Measurements from ENCODE around the gene MBD5.

Gene MBD5

GRCh38 chr2:148553332-148553887 lies 532.5 kb downstream of the MBD5 start:
- in situ Hi-C loops (cut with HindIII; ENCODE audit: low sequenced_read_pairs) = no loop called here
- H3K4me3 ChIP-seq (ENCODE audit: low read depth, low read length) = no peak overlapping the region
- DNase-seq (ENCODE audit: low read depth) = no peak
- no peak for TF ChIP-seq CTCF (IDR thresholded peaks at IDR 0.05; ENCODE audit: low read depth, low read length, missing control alignments)

GRCh38 chr2:148554459-148555247 lies 533.8 kb downstream of the MBD5 start:
- in situ Hi-C loops (cut with HindIII; ENCODE audit: low sequenced_read_pairs) = no loop called here
- no peak for DNase-seq (ENCODE audit: low read depth)
- TF ChIP-seq CTCF (IDR thresholded peaks at IDR 0.05; ENCODE audit: low read depth, low read length, missing control alignments) = no peak

DNA sequence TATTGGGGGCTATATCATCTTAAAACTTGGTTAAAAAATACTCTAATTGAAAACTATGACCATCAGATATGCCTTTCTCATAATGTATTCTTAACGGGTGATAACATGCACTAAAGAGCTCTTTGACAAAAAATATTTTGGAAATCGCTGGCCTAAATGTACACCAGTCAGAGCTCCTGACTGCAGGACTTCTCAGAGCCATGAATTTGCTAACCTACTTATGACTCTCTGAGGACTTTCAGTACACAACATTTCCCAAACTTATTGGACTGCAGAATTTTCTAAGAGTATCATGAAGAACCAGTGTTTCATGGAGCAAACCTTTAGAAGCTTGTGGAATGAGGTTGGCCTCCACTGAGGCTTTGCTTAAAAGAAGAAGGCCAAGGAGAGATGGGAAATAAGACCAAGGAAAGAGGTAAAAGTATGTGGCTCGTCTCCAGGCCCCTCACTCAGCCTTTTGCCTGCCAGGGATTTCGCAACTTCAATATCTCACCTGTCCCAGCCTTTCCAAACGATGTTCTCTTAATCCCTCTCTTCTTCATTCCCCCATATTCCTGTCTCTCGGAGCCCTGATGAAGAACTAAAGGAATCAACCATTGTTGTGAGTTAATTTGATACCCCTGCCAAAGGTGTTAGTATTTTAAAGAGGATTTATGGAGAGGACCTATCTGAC lies 534.9 kb downstream of the MBD5 start:
- no peak for TF ChIP-seq CTCF (IDR thresholded peaks at IDR 0.05; ENCODE audit: low read depth, low read length, missing control alignments)
- no peak for DNase-seq (ENCODE audit: low read depth)
- in situ Hi-C loops (cut with HindIII; ENCODE audit: low sequenced_read_pairs) = no loop called here
- H3K4me3 ChIP-seq (ENCODE audit: low read depth, low read length) = no peak overlapping the region

More at GRCh38 chr2:148554459-148555247, 533.8 kb downstream of the MBD5 start:
- no peak overlapping the region for H3K4me3 ChIP-seq (ENCODE audit: low read depth, low read length)

- in situ Hi-C loops (cut with HindIII; ENCODE audit: low sequenced_read_pairs) = no loop called here
- no peak for TF ChIP-seq CTCF (IDR thresholded peaks at IDR 0.05; ENCODE audit: low read depth, low read length, missing control alignments)
- DNase-seq (ENCODE audit: low read depth) = no peak
These were observed 537.0 kb downstream of the MBD5 start for GRCh38 chr2:148557844-148558436.

DNA sequence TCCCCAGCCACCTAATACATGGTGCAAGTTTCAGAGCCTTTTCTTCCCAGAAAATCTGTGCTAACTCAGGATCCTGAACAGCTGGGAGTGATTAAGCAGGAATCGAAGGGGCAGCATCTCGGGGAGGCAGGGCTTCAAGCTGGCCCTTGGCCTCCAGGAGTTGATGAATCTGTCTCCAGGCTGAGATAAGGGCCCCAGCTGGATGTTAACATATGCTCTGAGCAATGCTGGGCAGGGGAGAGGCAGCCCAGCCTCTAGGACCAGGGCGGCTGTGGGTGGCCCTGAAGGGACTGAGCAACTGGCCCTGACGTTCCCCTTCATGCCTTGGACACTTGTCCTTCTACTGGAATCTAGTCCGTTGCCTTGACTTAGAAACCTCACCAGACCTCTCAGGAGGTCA lies 539.6 kb downstream of the MBD5 start:
- TF ChIP-seq CTCF (IDR thresholded peaks at IDR 0.05; ENCODE audit: low read depth, low read length, missing control alignments) = no peak
- no peak for DNase-seq (ENCODE audit: low read depth)
- in situ Hi-C loops (cut with HindIII; ENCODE audit: low sequenced_read_pairs) = no loop called here
- H3K4me3 ChIP-seq (ENCODE audit: low read depth, low read length) = no peak overlapping the region

More at GRCh38 chr2:148557844-148558436, 537.0 kb downstream of the MBD5 start:
- no peak overlapping the region for H3K4me3 ChIP-seq (ENCODE audit: low read depth, low read length)

- no peak overlapping the region for H3K4me3 ChIP-seq (ENCODE audit: low read depth, low read length)
- in situ Hi-C loops (cut with HindIII; ENCODE audit: low sequenced_read_pairs) = no loop called here
- no peak for DNase-seq (ENCODE audit: low read depth)
- no peak for TF ChIP-seq CTCF (IDR thresholded peaks at IDR 0.05; ENCODE audit: low read depth, low read length, missing control alignments)
These were observed 540.5 kb downstream of the MBD5 start for GRCh38 chr2:148561389-148561788.
